Neutrophil (primary cell): ENCODE results near the gene SYT5.
A peak's percentile ranks its signal among the peaks of the same experiment; 100 is the strongest.

ENCODE experiments used
- H3K27ac ChIP-seq: fragments of 200-600 bp; sonication (generic); 2 replicates; pipeline ENCODE4 v1.5.1; 2016; ENCODE audit warnings: mild to moderate bottlenecking, moderate library complexity
- H3K27me3 ChIP-seq: fragments of 200-600 bp; sonication (generic); 2 replicates; pipeline ENCODE4 v1.6.0; 2016; ENCODE audit warnings: mild to moderate bottlenecking
- H3K36me3 ChIP-seq: fragments of 200-600 bp; sonication (generic); 2 replicates; pipeline ENCODE4 v1.5.1; 2017
- H3K4me1 ChIP-seq, 2 experiments: fragments of 200-600 bp in 1 of 2; sonication (generic) in 1 of 2; 1 replicate in 1 of 2; 2 replicates in 1 of 2; pipeline versions ENCODE4 v1.5.1 to v1.6.1; 2013 to 2016; ENCODE audit warnings: low read depth in 1 of 2, low read length in 1 of 2, mild to moderate bottlenecking in 1 of 2, moderate library complexity in 1 of 2; ENCODE audit not compliant: control insufficient read depth in 1 of 2, insufficient read depth in 1 of 2
- H3K4me3 ChIP-seq, 2 experiments: fragments of 200-600 bp in 1 of 2; sonication (generic) in 1 of 2; 1 replicate in 1 of 2; 2 replicates in 1 of 2; pipeline ENCODE4 v1.5.1; 2013 to 2016; ENCODE audit warnings: low read depth in 1 of 2, low read length in 1 of 2, mild to moderate bottlenecking in 1 of 2, moderate library complexity in 1 of 2
- H3K9me3 ChIP-seq: fragments of 200-600 bp; sonication (generic); 2 replicates; pipeline ENCODE4 v1.5.1; 2016
- CTCF ChIP-seq: fragments of 200-600 bp; sonication (generic); IDR thresholded peaks from 2 replicates; pipeline ENCODE4 v1.5.1; 2016; ENCODE audit warnings: antibody characterized with exemption

The SYT5 gene

GRCh38 chr19:55161571-55162322 is 18.3 kb downstream of the SYT5 start:
- no peaks in the 10 kb centered on the region for H3K36me3 ChIP-seq
- peaks cover 98% of the 10 kb centered on the region for H3K27me3 ChIP-seq
- no peak overlapping the region for H3K4me3 ChIP-seq
- no peak for TF ChIP-seq CTCF
- H3K4me1 ChIP-seq = peaks cover 5 to 9% of the 10 kb centered on the region in 2 experiments
- no peaks in the 10 kb centered on the region for H3K9me3 ChIP-seq
- no peak overlapping the region for H3K27ac ChIP-seq

- no peak overlapping the region for H3K4me3 ChIP-seq
- H3K36me3 ChIP-seq = no peaks in the 10 kb centered on the region
- TF ChIP-seq CTCF = no peak
- no peak overlapping the region for H3K27ac ChIP-seq
- H3K4me1 ChIP-seq = peaks cover 0 to under 1% of the 10 kb centered on the region in 2 experiments
- no peaks in the 10 kb centered on the region for H3K9me3 ChIP-seq
- peaks cover 98% of the 10 kb centered on the region for H3K27me3 ChIP-seq
Observed at GRCh38 chr19:55160986-55161365, 19.1 kb downstream of the SYT5 start.

GRCh38 chr19:55160128-55160985 is 19.7 kb downstream of the SYT5 start:
- Histone ChIP-seq H3K27ac (no peak overlapping the region), H3K27me3 (peaks cover 98% of the 10 kb centered on the region), H3K36me3 (no peaks in the 10 kb centered on the region), H3K9me3 (no peaks in the 10 kb centered on the region), H3K4me3 (no peak overlapping the region), H3K4me1 (no peaks in the 10 kb centered on the region)
- TF ChIP-seq CTCF = peak; percentile 71

- Histone ChIP-seq H3K27me3 (peaks cover 95% of the 10 kb centered on the region), H3K27ac (no peak overlapping the region), H3K9me3 (no peaks in the 10 kb centered on the region), H3K4me3 (no peak overlapping the region), H3K36me3 (no peaks in the 10 kb centered on the region), H3K4me1 (no peaks in the 10 kb centered on the region)
- no peak for TF ChIP-seq CTCF
Observed at GRCh38 chr19:55158848-55159749, 21.0 kb downstream of the SYT5 start.

GRCh38 chr19:55158423-55158822 is 21.7 kb downstream of the SYT5 start:
- Histone ChIP-seq H3K36me3 (no peaks in the 10 kb centered on the region), H3K27me3 (peaks cover 93% of the 10 kb centered on the region), H3K4me3 (no peak overlapping the region), H3K4me1 (no peaks in the 10 kb centered on the region), H3K27ac (no peak overlapping the region), H3K9me3 (no peaks in the 10 kb centered on the region)
- TF ChIP-seq CTCF = no peak
